Stimulated activated memory B cell treated with anti-CD40 and anti-IgM and Interleukin-4, amounts not matched to agents 10 μg/mL and 1 μg/mL and 100 μg/mL, for 72 hours (primary cell): Measurements from ENCODE around the gene TIMP1.

ENCODE experiments used
- ATAC-seq: fragments of 150-1000 bp; cut with Tn5 transposase; 2 replicates; pipeline ENCODE4 v1.10.0; 2021
- H3K27ac Mint-ChIP-seq: one replicate; pipeline ENCODE4 v1.8.0; 2022; ENCODE audit warnings: mild to moderate bottlenecking, mixed read lengths
- H3K27me3 Mint-ChIP-seq: one replicate; pipeline ENCODE4 v1.8.0; 2022; ENCODE audit warnings: mixed read lengths
- H3K36me3 Mint-ChIP-seq: one replicate; pipeline ENCODE4 v1.8.0; 2022; ENCODE audit warnings: mixed read lengths
- H3K4me1 Mint-ChIP-seq: one replicate; pipeline ENCODE4 v1.8.0; 2022; ENCODE audit warnings: mixed read lengths
- H3K4me3 Mint-ChIP-seq: one replicate; pipeline ENCODE4 v1.8.0; 2022; ENCODE audit warnings: mild to moderate bottlenecking, moderate library complexity, mixed read lengths
- H3K9me3 Mint-ChIP-seq: one replicate; pipeline ENCODE4 v1.8.0; 2022; ENCODE audit warnings: mixed read lengths

The TIMP1 gene

GRCh38 chrX:47610511-47610910, 28.3 kb downstream of the TIMP1 start:
- no peak overlapping the region for H3K27ac Mint-ChIP-seq
- peaks cover 9% of the 10 kb centered on the region for H3K4me1 Mint-ChIP-seq
- ATAC-seq: no peak
- H3K36me3 Mint-ChIP-seq: no peaks in the 10 kb centered on the region
- H3K4me3 Mint-ChIP-seq: no peak overlapping the region
- H3K27me3 Mint-ChIP-seq: peaks cover 7% of the 10 kb centered on the region
- H3K9me3 Mint-ChIP-seq: no peaks in the 10 kb centered on the region

- no peak for ATAC-seq
- H3K4me3 Mint-ChIP-seq: no peak overlapping the region
- H3K27ac Mint-ChIP-seq: no peak overlapping the region
- peaks cover 9% of the 10 kb centered on the region for H3K4me1 Mint-ChIP-seq
- H3K27me3 Mint-ChIP-seq: peaks cover 15% of the 10 kb centered on the region
- no peaks in the 10 kb centered on the region for H3K36me3 Mint-ChIP-seq
- no peaks in the 10 kb centered on the region for H3K9me3 Mint-ChIP-seq
These were observed 29.3 kb downstream of the TIMP1 start for GRCh38 chrX:47611489-47611888.

- Mint-ChIP-seq H3K27ac (no peak overlapping the region), H3K4me1 (peaks cover 9% of the 10 kb centered on the region)
These were observed 29.7 kb downstream of the TIMP1 start for GRCh38 chrX:47611926-47612325.

GRCh38 chrX:47612418-47612817, 30.2 kb downstream of the TIMP1 start:
- Mint-ChIP-seq H3K36me3 (no peaks in the 10 kb centered on the region), H3K27ac (no peak overlapping the region), H3K9me3 (no peaks in the 10 kb centered on the region), H3K4me3 (no peak overlapping the region), H3K27me3 (peaks cover 22% of the 10 kb centered on the region), H3K4me1 (peaks cover 9% of the 10 kb centered on the region)
- ATAC-seq: no peak

More at GRCh38 chrX:47611926-47612325, 29.7 kb downstream of the TIMP1 start:
- ATAC-seq: no peak
- H3K4me3 Mint-ChIP-seq: no peak overlapping the region
- H3K36me3 Mint-ChIP-seq: no peaks in the 10 kb centered on the region
- H3K9me3 Mint-ChIP-seq: no peaks in the 10 kb centered on the region
- peaks cover 19% of the 10 kb centered on the region for H3K27me3 Mint-ChIP-seq

- no peaks in the 10 kb centered on the region for H3K9me3 Mint-ChIP-seq
- H3K27me3 Mint-ChIP-seq: peaks cover 29% of the 10 kb centered on the region
- no peak overlapping the region for H3K27ac Mint-ChIP-seq
- no peaks in the 10 kb centered on the region for H3K36me3 Mint-ChIP-seq
- H3K4me1 Mint-ChIP-seq: peaks cover 4% of the 10 kb centered on the region
- no peak overlapping the region for H3K4me3 Mint-ChIP-seq
- ATAC-seq: no peak
These were observed 30.8 kb downstream of the TIMP1 start for GRCh38 chrX:47613082-47613481.

- peaks cover 5% of the 10 kb centered on the region for H3K4me1 Mint-ChIP-seq
- no peak overlapping the region for H3K4me3 Mint-ChIP-seq
- H3K27me3 Mint-ChIP-seq: peaks cover 39% of the 10 kb centered on the region
- H3K9me3 Mint-ChIP-seq: no peaks in the 10 kb centered on the region
- no peak overlapping the region for H3K27ac Mint-ChIP-seq
- no peaks in the 10 kb centered on the region for H3K36me3 Mint-ChIP-seq
- no peak for ATAC-seq
These were observed 32.4 kb downstream of the TIMP1 start for GRCh38 chrX:47614618-47615017.

- Mint-ChIP-seq H3K27ac (no peak overlapping the region), H3K9me3 (no peaks in the 10 kb centered on the region), H3K27me3 (peaks cover 69% of the 10 kb centered on the region), H3K4me3 (peak overlapping the region; percentile 48), H3K36me3 (no peaks in the 10 kb centered on the region), H3K4me1 (peaks cover 20% of the 10 kb centered on the region)
- ATAC-seq: no peak
These were observed 36.8 kb downstream of the TIMP1 start for GRCh38 chrX:47618923-47619485.

- Mint-ChIP-seq H3K4me1 (peaks cover 23% of the 10 kb centered on the region), H3K9me3 (no peaks in the 10 kb centered on the region), H3K27me3 (peaks cover 73% of the 10 kb centered on the region), H3K4me3 (peak within 1 kb of the TSS; percentile 48), H3K27ac (no peak within 1 kb of the TSS), H3K36me3 (no peaks in the 10 kb centered on the region)
- ATAC-seq: peak; percentile 89
These were observed 37.5 kb downstream of the TIMP1 start, which contains the start of gene SYN1 for GRCh38 chrX:47619486-47620302. TSS of gene SYN1 (minus strand) at chrX:47619857. CDS start at chrX:47619728, 129 bp downstream.

- Mint-ChIP-seq H3K4me3 (no peak overlapping the region), H3K36me3 (peaks cover 6% of the 10 kb centered on the region), H3K4me1 (peaks cover 23% of the 10 kb centered on the region), H3K9me3 (no peaks in the 10 kb centered on the region), H3K27me3 (peaks cover 79% of the 10 kb centered on the region), H3K27ac (no peak overlapping the region)
- ATAC-seq: no peak
These were observed 38.1 kb downstream of the TIMP1 start for GRCh38 chrX:47620303-47620685.

- Mint-ChIP-seq H3K27ac (no peak overlapping the region), H3K4me1 (peaks cover 23% of the 10 kb centered on the region), H3K36me3 (peaks cover 13% of the 10 kb centered on the region), H3K27me3 (peaks cover 70% of the 10 kb centered on the region), H3K9me3 (no peaks in the 10 kb centered on the region), H3K4me3 (no peak overlapping the region)
- ATAC-seq: no peak
These were observed 39.6 kb downstream of the TIMP1 start for GRCh38 chrX:47621851-47622250.

GRCh38 chrX:47623540-47624027, 41.3 kb downstream of the TIMP1 start:
- Mint-ChIP-seq H3K27ac (no peak overlapping the region), H3K4me1 (peaks cover 30% of the 10 kb centered on the region), H3K4me3 (peak overlapping the region; percentile 63), H3K36me3 (peaks cover 19% of the 10 kb centered on the region), H3K27me3 (peaks cover 55% of the 10 kb centered on the region), H3K9me3 (no peaks in the 10 kb centered on the region)
- no peak for ATAC-seq

GRCh38 chrX:47625365-47625764, 43.1 kb downstream of the TIMP1 start:
- H3K27ac Mint-ChIP-seq: no peak overlapping the region
- H3K27me3 Mint-ChIP-seq: peaks cover 43% of the 10 kb centered on the region
- no peak overlapping the region for H3K4me3 Mint-ChIP-seq
- peaks cover 34% of the 10 kb centered on the region for H3K4me1 Mint-ChIP-seq
- H3K36me3 Mint-ChIP-seq: peaks cover 19% of the 10 kb centered on the region
- H3K9me3 Mint-ChIP-seq: no peaks in the 10 kb centered on the region
- ATAC-seq: no peak

GRCh38 chrX:47628982-47629381, 46.7 kb downstream of the TIMP1 start:
- ATAC-seq: peak; percentile 58

GRCh38 chrX:47629419-47630200, 47.4 kb downstream of the TIMP1 start, which contains the start of gene CFP:
TSS of gene CFP (minus strand) at chrX:47629930. CDS start at chrX:47629844, 86 bp downstream.
- Mint-ChIP-seq H3K27ac (peak within 1 kb of the TSS; percentile 65), H3K36me3 (peaks cover 25% of the 10 kb centered on the region), H3K4me1 (peaks cover 33% of the 10 kb centered on the region), H3K4me3 (peak within 1 kb of the TSS; percentile 62), H3K27me3 (peaks cover 10% of the 10 kb centered on the region), H3K9me3 (no peaks in the 10 kb centered on the region)
- peak; percentile 20 for ATAC-seq

More at GRCh38 chrX:47628982-47629381, 46.7 kb downstream of the TIMP1 start:
- peaks cover 13% of the 10 kb centered on the region for H3K27me3 Mint-ChIP-seq
- no peak overlapping the region for H3K4me3 Mint-ChIP-seq
- H3K27ac Mint-ChIP-seq: peak overlapping the region; percentile 16
- peaks cover 25% of the 10 kb centered on the region for H3K36me3 Mint-ChIP-seq
- H3K9me3 Mint-ChIP-seq: no peaks in the 10 kb centered on the region
- H3K4me1 Mint-ChIP-seq: peaks cover 36% of the 10 kb centered on the region

GRCh38 chrX:47631676-47632075, 49.4 kb downstream of the TIMP1 start:
- peaks cover 21% of the 10 kb centered on the region for H3K36me3 Mint-ChIP-seq
- no peak for ATAC-seq
- no peak overlapping the region for H3K4me3 Mint-ChIP-seq
- no peak overlapping the region for H3K27ac Mint-ChIP-seq
- H3K9me3 Mint-ChIP-seq: no peaks in the 10 kb centered on the region
- H3K4me1 Mint-ChIP-seq: peaks cover 33% of the 10 kb centered on the region
- no peaks in the 10 kb centered on the region for H3K27me3 Mint-ChIP-seq
